KMS-11 (cell line): Measurements from ENCODE around the gene TMEM252.
A peak's percentile ranks its signal among the peaks of the same experiment; 100 is the strongest.

ENCODE experiments used
- H2AFZ ChIP-seq: fragments of 200-600 bp; sonication (generic); 2 replicates; pipeline ENCODE4 v1.6.1; 2016; ENCODE audit warnings: antibody characterized with exemption, mixed run types, low read depth
- H3K27ac ChIP-seq: fragments of 200-600 bp; sonication (generic); 2 replicates; pipeline ENCODE4 v1.6.1; 2016; ENCODE audit warnings: mild to moderate bottlenecking, mixed run types
- H3K27me3 ChIP-seq: fragments of 200-600 bp; sonication (generic); 2 replicates; pipeline ENCODE4 v1.6.1; 2017; ENCODE audit warnings: mild to moderate bottlenecking, low read depth, mixed run types, moderate library complexity; ENCODE audit not compliant: insufficient read depth
- H3K36me3 ChIP-seq: fragments of 200-600 bp; sonication (generic); 2 replicates; pipeline ENCODE4 v1.6.1; 2017; ENCODE audit warnings: mild to moderate bottlenecking, mixed run types; ENCODE audit not compliant: insufficient read depth
- H3K4me1 ChIP-seq: fragments of 200-600 bp; sonication (generic); 2 replicates; pipeline ENCODE4 v1.6.1; 2016; ENCODE audit warnings: mild to moderate bottlenecking, low read depth, mixed run types; ENCODE audit not compliant: poor library complexity, severe bottlenecking
- H3K4me2 ChIP-seq: fragments of 200-600 bp; sonication (generic); 2 replicates; pipeline ENCODE4 v1.7.0; 2016; ENCODE audit warnings: mild to moderate bottlenecking, mixed run types
- H3K4me3 ChIP-seq: fragments of 200-600 bp; sonication (generic); IDR thresholded peaks from 2 replicates; pipeline ENCODE4 v1.6.1; 2017; ENCODE audit warnings: low read depth, low read length, mixed read lengths; ENCODE audit not compliant: insufficient read depth
- H3K79me2 ChIP-seq: fragments of 200-600 bp; sonication (generic); 2 replicates; pipeline ENCODE4 v1.6.1; 2016; ENCODE audit warnings: low read depth, mixed run types; ENCODE audit not compliant: insufficient read depth
- H3K9ac ChIP-seq: fragments of 200-600 bp; sonication (generic); 2 replicates; pipeline ENCODE4 v1.6.1; 2016; ENCODE audit warnings: mild to moderate bottlenecking, mixed run types
- H4K20me1 ChIP-seq: fragments of 200-600 bp; sonication (generic); 2 replicates; pipeline ENCODE4 v1.6.1; 2016; ENCODE audit warnings: mild to moderate bottlenecking, mixed run types; ENCODE audit not compliant: insufficient read depth
- TF ChIP-seq, protein P1 (sequence below): fragments of 200-600 bp; sonication (generic); conservative IDR thresholded peaks from 2 replicates; pipeline ENCODE4 v1.6.1; 2017; ENCODE audit warnings: low read depth, mild to moderate bottlenecking, antibody characterized with exemption, low read length, moderate library complexity, mixed read lengths

The TMEM252 gene

DNA sequence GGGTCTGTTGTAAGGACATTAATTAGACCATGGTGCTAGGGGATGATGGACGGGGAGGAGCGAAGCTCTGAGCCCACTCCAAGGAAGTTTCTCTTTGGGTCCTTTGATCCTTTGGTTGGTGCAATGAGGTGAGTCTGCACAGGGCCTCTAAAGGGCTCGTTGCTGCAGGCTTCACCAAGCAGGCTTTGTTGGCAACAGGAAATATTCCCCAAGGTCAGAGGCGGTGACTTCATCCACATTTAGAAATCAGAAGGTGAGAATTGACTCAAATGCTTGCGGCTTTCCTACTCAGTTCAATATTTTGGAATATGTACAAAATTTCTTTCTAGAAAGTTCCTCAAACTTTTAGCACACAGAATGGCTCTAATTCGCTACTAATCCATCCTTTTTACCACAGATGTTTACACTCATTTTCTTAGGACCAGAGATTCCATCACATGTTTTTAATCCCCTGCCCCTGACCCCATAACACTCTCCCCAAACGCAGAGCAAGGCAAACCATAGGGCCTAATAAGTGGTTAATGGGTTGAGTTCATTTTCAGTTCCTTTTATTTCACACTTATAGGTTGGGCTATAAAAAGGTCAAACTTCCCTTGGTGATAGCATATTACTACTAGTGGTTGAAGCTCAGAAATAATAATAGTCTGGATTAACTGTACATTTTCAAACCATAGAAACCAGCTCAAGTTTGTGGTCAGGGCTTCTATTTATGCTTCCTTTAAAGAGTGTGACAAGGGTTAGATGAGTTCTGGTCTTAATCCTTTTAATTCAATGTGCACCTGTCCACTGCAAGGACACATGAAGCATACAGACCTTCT is 37.3 kb upstream of the TMEM252 start:
- no peaks in the 10 kb centered on the region for H4K20me1 ChIP-seq
- no peak overlapping the region for H3K27ac ChIP-seq
- H3K4me1 ChIP-seq = peaks cover 21% of the 10 kb centered on the region
- H3K36me3 ChIP-seq = no peaks in the 10 kb centered on the region
- TF ChIP-seq, protein P1, sequence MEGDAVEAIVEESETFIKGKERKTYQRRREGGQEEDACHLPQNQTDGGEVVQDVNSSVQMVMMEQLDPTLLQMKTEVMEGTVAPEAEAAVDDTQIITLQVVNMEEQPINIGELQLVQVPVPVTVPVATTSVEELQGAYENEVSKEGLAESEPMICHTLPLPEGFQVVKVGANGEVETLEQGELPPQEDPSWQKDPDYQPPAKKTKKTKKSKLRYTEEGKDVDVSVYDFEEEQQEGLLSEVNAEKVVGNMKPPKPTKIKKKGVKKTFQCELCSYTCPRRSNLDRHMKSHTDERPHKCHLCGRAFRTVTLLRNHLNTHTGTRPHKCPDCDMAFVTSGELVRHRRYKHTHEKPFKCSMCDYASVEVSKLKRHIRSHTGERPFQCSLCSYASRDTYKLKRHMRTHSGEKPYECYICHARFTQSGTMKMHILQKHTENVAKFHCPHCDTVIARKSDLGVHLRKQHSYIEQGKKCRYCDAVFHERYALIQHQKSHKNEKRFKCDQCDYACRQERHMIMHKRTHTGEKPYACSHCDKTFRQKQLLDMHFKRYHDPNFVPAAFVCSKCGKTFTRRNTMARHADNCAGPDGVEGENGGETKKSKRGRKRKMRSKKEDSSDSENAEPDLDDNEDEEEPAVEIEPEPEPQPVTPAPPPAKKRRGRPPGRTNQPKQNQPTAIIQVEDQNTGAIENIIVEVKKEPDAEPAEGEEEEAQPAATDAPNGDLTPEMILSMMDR = no peak
- no peak overlapping the region for H2AFZ ChIP-seq
- H3K27me3 ChIP-seq = no peaks in the 10 kb centered on the region
- no peaks in the 10 kb centered on the region for H3K79me2 ChIP-seq
- no peak overlapping the region for H3K9ac ChIP-seq
- H3K4me2 ChIP-seq = peak overlapping the region; percentile 30; the same call in 1 of the 2 replicates
- H3K4me3 ChIP-seq = no peak overlapping the region

DNA sequence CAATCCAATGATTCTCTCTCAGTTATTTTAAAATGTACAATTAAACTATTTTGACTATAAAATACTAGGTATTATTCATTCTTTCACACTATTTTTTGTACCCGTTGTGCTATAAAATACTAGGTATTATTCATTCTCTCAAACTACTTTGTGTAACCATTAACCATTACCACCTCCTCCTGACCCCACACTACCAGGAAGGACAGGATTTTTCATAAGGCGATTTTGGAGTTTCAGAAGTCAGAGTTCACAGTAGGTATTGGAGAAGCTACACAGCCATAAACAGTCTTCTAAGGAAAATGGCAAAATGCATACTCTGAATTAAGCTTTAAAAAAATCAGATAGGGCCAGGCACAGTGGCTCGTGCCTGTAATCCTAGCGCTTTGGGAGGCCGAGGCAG is 35.1 kb upstream of the TMEM252 start:
- H3K4me1 ChIP-seq = peaks cover 21% of the 10 kb centered on the region
- H3K9ac ChIP-seq = no peak overlapping the region
- H3K36me3 ChIP-seq = no peaks in the 10 kb centered on the region
- no peak overlapping the region for H3K4me3 ChIP-seq
- no peak overlapping the region for H3K4me2 ChIP-seq
- no peaks in the 10 kb centered on the region for H4K20me1 ChIP-seq
- no peaks in the 10 kb centered on the region for H3K79me2 ChIP-seq
- H3K27me3 ChIP-seq = no peaks in the 10 kb centered on the region
- H2AFZ ChIP-seq = no peak overlapping the region
- H3K27ac ChIP-seq = no peak overlapping the region
- TF ChIP-seq, protein P1 = no peak

DNA sequence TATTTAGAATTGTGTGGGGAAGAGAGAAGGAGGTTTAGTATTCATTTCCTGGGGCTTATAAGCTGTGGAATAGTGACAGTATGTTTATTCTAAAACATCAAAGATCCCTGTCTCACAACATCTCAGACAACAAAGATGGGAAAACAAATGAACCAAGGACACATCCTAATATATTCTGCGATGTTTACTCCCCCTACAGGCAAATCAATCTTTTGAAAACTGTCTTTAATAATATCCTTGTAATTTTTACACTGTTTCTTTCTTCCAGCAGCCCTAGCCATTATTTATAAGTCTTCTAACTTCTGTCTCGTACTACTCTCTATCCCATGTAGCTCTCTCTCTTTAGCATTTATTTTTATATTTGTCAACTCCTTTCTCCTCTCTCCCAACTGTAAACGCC is 33.5 kb upstream of the TMEM252 start:
- TF ChIP-seq, protein P1 = peak; percentile 27; the same call in 1 of the 2 replicates
- Histone ChIP-seq H3K27me3 (no peaks in the 10 kb centered on the region), H2AFZ (no peak overlapping the region), H3K4me1 (peaks cover 21% of the 10 kb centered on the region), H3K4me3 (no peak overlapping the region), H3K9ac (no peak overlapping the region), H3K4me2 (no peak overlapping the region), H3K27ac (no peak overlapping the region), H3K79me2 (no peaks in the 10 kb centered on the region), H3K36me3 (no peaks in the 10 kb centered on the region), H4K20me1 (no peaks in the 10 kb centered on the region)

DNA sequence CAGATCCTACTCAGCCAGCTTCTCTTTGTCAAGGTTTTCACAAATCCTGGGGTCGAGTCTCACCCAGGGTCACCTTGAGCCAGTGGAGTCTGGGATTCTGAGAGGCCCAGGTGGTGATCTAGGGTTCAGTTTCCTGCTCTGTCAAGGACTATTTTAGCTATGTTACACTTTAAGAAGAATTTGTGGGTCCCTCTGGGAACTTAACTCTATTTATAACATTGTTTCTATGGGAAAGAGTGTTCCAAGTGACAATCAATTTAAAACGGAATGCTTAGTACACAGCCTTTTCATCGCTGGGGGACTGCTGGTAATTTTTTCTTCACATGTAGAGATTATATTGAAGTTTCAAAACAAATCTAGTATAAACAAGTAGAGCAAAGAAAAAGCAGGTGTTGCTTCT is 26.9 kb upstream of the TMEM252 start:
- Histone ChIP-seq H3K4me1 (no peaks in the 10 kb centered on the region), H3K36me3 (no peaks in the 10 kb centered on the region), H3K27me3 (no peaks in the 10 kb centered on the region), H3K79me2 (no peaks in the 10 kb centered on the region), H3K4me3 (no peak overlapping the region), H3K4me2 (no peak overlapping the region), H3K9ac (no peak overlapping the region), H2AFZ (no peak overlapping the region), H4K20me1 (no peaks in the 10 kb centered on the region), H3K27ac (no peak overlapping the region)
- TF ChIP-seq, protein P1 = no peak
